IMR-90 (cell line): ENCODE results near the gene PPP1R14B. TPM values are rescaled to one million over a fixed set of nuclear protein-coding genes. Genes with fewer than 3 reads are reported as not detected.

Experiments used
- ATAC-seq: fragments of 200-7000 bp; cut with Tn5 transposase; 2 replicates; pipeline ENCODE4 v1.9.1; 2020; ENCODE audit warnings: low read depth, mild to moderate bottlenecking, moderate library complexity
- BruUV-seq: library from RNA; stranded (reverse); fragments of 400-500 nt; replicated peaks from 2 replicates; lab custom pipeline; 2021; lab: Mats Ljungman, UMichigan
- CTCF ChIA-PET: fragments of 300-600 bp; formaldehyde crosslinking; extraction: SDS; loops from one replicate; lab custom pipeline; 2021; ENCODE audit warnings: antibody characterized with exemption; lab: Yijun Ruan, JAX
- POLR2A ChIA-PET: fragments of 300-600 bp; sonication (Branson Sonifier 250); formaldehyde crosslinking; loops from one replicate; lab custom pipeline; 2022; ENCODE audit warnings: antibody characterized with exemption; ENCODE audit not compliant: unreplicated experiment; lab: Charles Lee
- DNase-seq: peaks from one replicate; pipeline ENCODE4 v3.0.0; 2013
- H2AFZ ChIP-seq: replicated peaks from 2 replicates; pipeline ENCODE3; 2013; ENCODE audit warnings: low read length, mild to moderate bottlenecking; ENCODE audit not compliant: poor library complexity
- H2AK5ac ChIP-seq: 2 replicates; pipeline ENCODE4 v1.6.1; 2013; ENCODE audit warnings: low read depth, low read length, inconsistent platforms
- H2AK9ac ChIP-seq: replicated peaks from 2 replicates; pipeline ENCODE3; 2013; ENCODE audit warnings: mild to moderate bottlenecking, low read depth, low read length, moderate library complexity; ENCODE audit not compliant: poor library complexity
- H2BK120ac ChIP-seq: 2 replicates; pipeline ENCODE4 v1.6.1; 2013; ENCODE audit warnings: low read depth, low read length, inconsistent platforms
- H2BK15ac ChIP-seq: 3 replicates; pipeline ENCODE4 v1.6.1; 2013; ENCODE audit warnings: low read depth, low read length, inconsistent platforms
- H2BK20ac ChIP-seq: 2 replicates; pipeline ENCODE4 v1.6.1; 2013; ENCODE audit warnings: low read depth, mild to moderate bottlenecking, inconsistent platforms, low read length, moderate library complexity
- H2BK5ac ChIP-seq: 2 replicates; pipeline ENCODE4 v1.6.1; 2013; ENCODE audit warnings: mild to moderate bottlenecking, low read depth, low read length, inconsistent platforms; ENCODE audit not compliant: poor library complexity, severe bottlenecking
- H3K14ac ChIP-seq: replicated peaks from 2 replicates; pipeline ENCODE4 v1.6.1; 2013; ENCODE audit warnings: low read depth, low read length, inconsistent platforms
- H3K18ac ChIP-seq: 2 replicates; pipeline ENCODE4 v1.6.1; 2013; ENCODE audit warnings: low read depth, low read length, control low read depth
- H3K23ac ChIP-seq: 2 replicates; pipeline ENCODE4 v1.6.1; 2013; ENCODE audit warnings: low read depth, low read length, inconsistent platforms
- H3K27ac ChIP-seq: 2 replicates; pipeline ENCODE4 v1.5.1; 2013; ENCODE audit warnings: mild to moderate bottlenecking, control low read depth, low read length; ENCODE audit not compliant: insufficient read depth
- H3K27me3 ChIP-seq: 2 replicates; pipeline ENCODE4 v1.6.1; 2013; ENCODE audit warnings: low read length; ENCODE audit not compliant: control insufficient read depth, insufficient read depth
- H3K36me3 ChIP-seq: 2 replicates; pipeline ENCODE4 v1.6.1; 2013; ENCODE audit warnings: low read length, mixed read lengths; ENCODE audit not compliant: control insufficient read depth, insufficient read depth
- H3K4ac ChIP-seq: 2 replicates; pipeline ENCODE4 v1.6.1; 2013; ENCODE audit warnings: low read depth, low read length, inconsistent platforms
- H3K4me1 ChIP-seq: 2 replicates; pipeline ENCODE4 v1.6.1; 2013; ENCODE audit warnings: low read length, mixed read lengths; ENCODE audit not compliant: control insufficient read depth, insufficient read depth
- H3K4me2 ChIP-seq: 2 replicates; pipeline ENCODE4 v1.6.1; 2013; ENCODE audit warnings: low read depth, mild to moderate bottlenecking, control low read depth, low read length, moderate library complexity
- H3K4me3 ChIP-seq: 2 replicates; pipeline ENCODE4 v1.5.1; 2013; ENCODE audit warnings: low read depth, mild to moderate bottlenecking, control low read depth, low read length, moderate library complexity; ENCODE audit not compliant: insufficient read depth
- H3K56ac ChIP-seq: 2 replicates; pipeline ENCODE4 v1.6.1; 2013; ENCODE audit warnings: low read length, inconsistent platforms; ENCODE audit not compliant: insufficient read depth; ENCODE audit errors: extremely low read depth
- H3K79me1 ChIP-seq, 2 experiments: 2 replicates each; pipeline ENCODE4 v1.6.1; 2013; ENCODE audit warnings: low read length in 2 of 2, inconsistent platforms in 1 of 2, low read depth in 1 of 2
- H3K9ac ChIP-seq: 2 replicates; pipeline ENCODE4 v1.6.1; 2013; ENCODE audit warnings: low read depth, low read length, control low read depth
- H3K9me1 ChIP-seq: 2 replicates; pipeline ENCODE4 v1.6.1; 2013; ENCODE audit warnings: low read length, inconsistent platforms; ENCODE audit not compliant: insufficient read depth
- H3K9me3 ChIP-seq: 2 replicates; pipeline ENCODE4 v1.6.1; 2013; ENCODE audit warnings: low read length; ENCODE audit not compliant: control insufficient read depth, insufficient read depth
- H4K20me1 ChIP-seq: 2 replicates; pipeline ENCODE4 v1.6.1; 2013; ENCODE audit warnings: low read length, inconsistent platforms; ENCODE audit not compliant: insufficient read depth
- H4K5ac ChIP-seq: 2 replicates; pipeline ENCODE4 v1.6.1; 2013; ENCODE audit warnings: mild to moderate bottlenecking, low read depth, low read length, control low read depth
- H4K8ac ChIP-seq, 2 experiments: 2 replicates each; pipeline ENCODE4 v1.6.1; 2013; ENCODE audit warnings: low read depth in 2 of 2, low read length in 2 of 2, control low read depth in 1 of 2, inconsistent platforms in 1 of 2
- H4K91ac ChIP-seq: 2 replicates; pipeline ENCODE4 v1.6.1; 2013; ENCODE audit warnings: low read depth, low read length, inconsistent platforms; ENCODE audit not compliant: insufficient read depth
- BHLHE40 ChIP-seq: fragments of 150-350 bp; IDR thresholded peaks from 2 replicates; pipeline ENCODE4 v1.6.1; 2016; ENCODE audit warnings: mild to moderate bottlenecking, low read depth, low read length
- CEBPB ChIP-seq: IDR thresholded peaks from 2 replicates; pipeline ENCODE4 v1.6.1; 2012; ENCODE audit warnings: low read depth, low read length, improper control_type of control experiment
- CHD1 ChIP-seq: IDR thresholded peaks from 2 replicates; pipeline ENCODE4 v1.6.1; 2012; ENCODE audit warnings: low read depth, low read length, improper control_type of control experiment
- CTCF ChIP-seq: conservative IDR thresholded peaks from 2 replicates; pipeline ENCODE4 v1.5.1; 2012; ENCODE audit warnings: mild to moderate bottlenecking, low read depth, low read length, improper control_type of control experiment
- FOS ChIP-seq: fragments of 150-350 bp; IDR thresholded peaks from 2 replicates; pipeline ENCODE4 v1.6.1; 2016; ENCODE audit warnings: low read depth, low read length
- MAFK ChIP-seq: IDR thresholded peaks from 2 replicates; pipeline ENCODE4 v1.6.1; 2012; ENCODE audit warnings: low read depth, low read length, improper control_type of control experiment
- MAZ ChIP-seq: IDR thresholded peaks from 2 replicates; pipeline ENCODE4 v1.6.1; 2012; ENCODE audit warnings: low read depth, mild to moderate bottlenecking, low read length, improper control_type of control experiment, moderate library complexity, borderline replicate concordance
- MXI1 ChIP-seq: IDR thresholded peaks from 2 replicates; pipeline ENCODE4 v1.6.1; 2012; ENCODE audit warnings: low read depth, mild to moderate bottlenecking, low read length, moderate library complexity, borderline replicate concordance
- NFE2L2 ChIP-seq: fragments of 150-350 bp; IDR thresholded peaks from 2 replicates; pipeline ENCODE4 v1.6.1; 2016; ENCODE audit warnings: low read depth, mild to moderate bottlenecking, low read length
- POLR2A ChIP-seq: IDR thresholded peaks from 2 replicates; pipeline ENCODE4 v1.6.1; 2012; ENCODE audit warnings: mild to moderate bottlenecking, low read depth, low read length
- RAD21 ChIP-seq: IDR thresholded peaks from 2 replicates; pipeline ENCODE4 v1.6.1; 2012; ENCODE audit warnings: low read length, improper control_type of control experiment
- RCOR1 ChIP-seq: IDR thresholded peaks from 2 replicates; pipeline ENCODE4 v1.6.1; 2012; ENCODE audit warnings: mild to moderate bottlenecking, low read length, improper control_type of control experiment; ENCODE audit not compliant: insufficient replicate concordance
- SMC3 ChIP-seq: fragments of 150-350 bp; IDR thresholded peaks from 2 replicates; pipeline ENCODE4 v1.6.1; 2016; ENCODE audit warnings: low read depth, mild to moderate bottlenecking, antibody characterized with exemption, low read length, moderate library complexity
- WGBS, 2 experiments: methylation state at CpG; one replicate each; pipeline versions ENCODE4 v1.1.5 to v1.1.7; 2013; ENCODE audit warnings: missing lambda C conversion rate in 2 of 2; ENCODE audit not compliant: insufficient read length in 1 of 2; ENCODE audit errors: extremely low coverage in 2 of 2; 5-methylcytosine and 5-hydroxymethylcytosine counted together
- dilution Hi-C: fragments of 300-500 bp; cut with HindIII; formaldehyde crosslinking; loops from one replicate; pipeline ENCODE4 v1.14.3; 2018; ENCODE audit warnings: low sequenced_read_pairs; ENCODE audit not compliant: unreplicated experiment
- in situ Hi-C: fragments of 300-500 bp; cut with MboI; formaldehyde crosslinking; loops from 3 replicates; pipeline ENCODE4 v1.14.3; 2019; ENCODE audit warnings: low sequenced_read_pairs, inconsistent platforms, mixed read lengths
- intact Hi-C: fragments of 100-400 bp; cut with micrococcal nuclease; formaldehyde crosslinking; loops from 2 replicates; pipeline ENCODE4 v1.10.0; 2022
- polyA plus RNA-seq, 3 experiments: library from polyadenylated mRNA; depleted of rRNA; stranded (reverse); fragments of >200 nt; gene quantifications; 2 replicates each; pipeline ENCODE4 v1.2.3, GENCODE V29; 2012; ENCODE audit warnings: low replicate concordance in 1 of 3
- total RNA-seq: library from RNA; depleted of rRNA; stranded (reverse); fragments of >200 nt; gene quantifications from 2 replicates; pipeline ENCODE4 v1.2.3, GENCODE V29; 2012
- TF ChIP-seq, protein P1 (sequence below): fragments of 150-350 bp; IDR thresholded peaks from 2 replicates; pipeline ENCODE4 v1.6.1; 2017; ENCODE audit warnings: mild to moderate bottlenecking, antibody characterized with exemption, low read length, low read depth
- TF ChIP-seq, protein P2 (sequence below): fragments of 150-350 bp; IDR thresholded peaks from 2 replicates; pipeline ENCODE4 v1.6.1; 2016; ENCODE audit warnings: low read depth, mild to moderate bottlenecking, low read length, moderate library complexity, borderline replicate concordance

PPP1R14B gene
- total and polyA plus RNA-seq, 2 of the 4 experiments (the other 2 are of a cell fraction) = 176 to 257 TPM

DNA sequence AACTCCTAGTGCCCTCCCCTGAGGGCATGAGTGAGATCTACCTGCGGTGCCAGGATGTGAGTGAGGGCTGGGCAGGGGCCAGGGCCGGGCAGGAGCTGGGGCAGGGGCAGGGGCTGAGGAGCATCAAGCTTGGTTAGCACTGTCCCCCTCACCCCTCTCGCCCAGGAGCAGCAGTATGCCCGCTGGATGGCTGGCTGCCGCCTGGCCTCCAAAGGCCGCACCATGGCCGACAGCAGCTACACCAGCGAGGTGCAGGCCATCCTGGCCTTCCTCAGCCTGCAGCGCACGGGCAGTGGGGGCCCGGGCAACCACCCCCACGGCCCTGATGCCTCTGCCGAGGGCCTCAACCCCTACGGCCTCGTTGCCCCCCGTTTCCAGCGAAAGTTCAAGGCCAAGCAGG lies 26.5 kb downstream of the PPP1R14B start:
- Histone ChIP-seq H2AFZ (no peak overlapping the region), H3K9me1 (peaks cover 11% of the 10 kb centered on the region), H2BK5ac (no peak overlapping the region), H3K36me3 (peaks cover 5% of the 10 kb centered on the region), H3K9ac (no peak overlapping the region), H2BK15ac (no peak overlapping the region), H4K91ac (no peak overlapping the region), H4K20me1 (no peaks in the 10 kb centered on the region), H3K27me3 (no peaks in the 10 kb centered on the region), H3K9me3 (no peaks in the 10 kb centered on the region), H3K14ac (no peak overlapping the region), H3K27ac (no peak overlapping the region), H3K18ac (no peak overlapping the region), H4K8ac (no peak overlapping the region), H3K56ac (no peak overlapping the region), H2AK9ac (no peak overlapping the region), H3K23ac (no peak overlapping the region), H2BK120ac (no peak overlapping the region), H2AK5ac (no peak overlapping the region), H3K4ac (no peak overlapping the region), H3K4me1 (peaks cover 2% of the 10 kb centered on the region), H4K5ac (no peak overlapping the region), H2BK20ac (no peak overlapping the region), H3K79me1 (peaks cover 5 to 16% of the 10 kb centered on the region in 2 experiments; a peak in 2 of 4 replicates), H3K4me2 (no peak overlapping the region), H3K4me3 (no peak overlapping the region)
- in situ Hi-C loops (no loop called here), dilution Hi-C loops (no loop called here), intact Hi-C loops (no loop called here)
- ATAC-seq (no peak), DNase-seq (no peak)
- TF ChIP-seq BHLHE40 (no peak), POLR2A (no peak), FOS (no peak), RCOR1 (no peak), SMC3 (no peak), MAFK (no peak), CTCF (no peak), MXI1 (no peak), RAD21 (no peak), MAZ (no peak), CHD1 (no peak), CEBPB (no peak), NFE2L2 (no peak)
- TF ChIP-seq, protein P1, sequence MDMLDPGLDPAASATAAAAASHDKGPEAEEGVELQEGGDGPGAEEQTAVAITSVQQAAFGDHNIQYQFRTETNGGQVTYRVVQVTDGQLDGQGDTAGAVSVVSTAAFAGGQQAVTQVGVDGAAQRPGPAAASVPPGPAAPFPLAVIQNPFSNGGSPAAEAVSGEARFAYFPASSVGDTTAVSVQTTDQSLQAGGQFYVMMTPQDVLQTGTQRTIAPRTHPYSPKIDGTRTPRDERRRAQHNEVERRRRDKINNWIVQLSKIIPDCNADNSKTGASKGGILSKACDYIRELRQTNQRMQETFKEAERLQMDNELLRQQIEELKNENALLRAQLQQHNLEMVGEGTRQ = no peak
- TF ChIP-seq, protein P2, sequence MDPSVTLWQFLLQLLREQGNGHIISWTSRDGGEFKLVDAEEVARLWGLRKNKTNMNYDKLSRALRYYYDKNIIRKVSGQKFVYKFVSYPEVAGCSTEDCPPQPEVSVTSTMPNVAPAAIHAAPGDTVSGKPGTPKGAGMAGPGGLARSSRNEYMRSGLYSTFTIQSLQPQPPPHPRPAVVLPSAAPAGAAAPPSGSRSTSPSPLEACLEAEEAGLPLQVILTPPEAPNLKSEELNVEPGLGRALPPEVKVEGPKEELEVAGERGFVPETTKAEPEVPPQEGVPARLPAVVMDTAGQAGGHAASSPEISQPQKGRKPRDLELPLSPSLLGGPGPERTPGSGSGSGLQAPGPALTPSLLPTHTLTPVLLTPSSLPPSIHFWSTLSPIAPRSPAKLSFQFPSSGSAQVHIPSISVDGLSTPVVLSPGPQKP = no peak
- no TSS peak for BruUV-seq
- ChIA-PET POLR2A (no interaction called here), CTCF (no interaction called here)
- WGBS, 2 experiments = 98% methylated on average over 12 of the region's 17 CpGs; no CpG with 5 or more reads in 1 of the 2 experiments
